ENCODE measurements around the gene ADNP.

DNA sequence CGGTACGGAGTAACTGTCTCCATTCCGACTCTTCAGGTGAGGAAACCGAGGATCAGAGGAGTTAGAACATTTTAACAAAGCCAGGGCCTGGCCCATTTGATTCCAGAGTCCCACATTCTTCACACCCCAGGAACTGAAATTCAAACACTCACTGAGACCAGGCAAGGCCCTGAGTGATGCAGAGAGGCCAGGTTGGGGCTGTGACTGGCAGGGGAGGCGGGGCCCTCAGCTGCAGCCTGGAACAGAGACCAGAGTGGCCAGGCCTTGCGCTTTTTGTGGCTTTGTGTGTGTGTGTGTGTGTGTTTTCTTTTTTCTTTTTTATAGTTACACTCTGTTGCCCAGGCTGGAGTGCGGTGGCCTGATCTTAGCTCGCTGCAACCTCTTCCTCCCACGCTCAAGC lies 79.2 kb downstream of the ADNP start:
- TF ChIP-seq, protein P1, sequence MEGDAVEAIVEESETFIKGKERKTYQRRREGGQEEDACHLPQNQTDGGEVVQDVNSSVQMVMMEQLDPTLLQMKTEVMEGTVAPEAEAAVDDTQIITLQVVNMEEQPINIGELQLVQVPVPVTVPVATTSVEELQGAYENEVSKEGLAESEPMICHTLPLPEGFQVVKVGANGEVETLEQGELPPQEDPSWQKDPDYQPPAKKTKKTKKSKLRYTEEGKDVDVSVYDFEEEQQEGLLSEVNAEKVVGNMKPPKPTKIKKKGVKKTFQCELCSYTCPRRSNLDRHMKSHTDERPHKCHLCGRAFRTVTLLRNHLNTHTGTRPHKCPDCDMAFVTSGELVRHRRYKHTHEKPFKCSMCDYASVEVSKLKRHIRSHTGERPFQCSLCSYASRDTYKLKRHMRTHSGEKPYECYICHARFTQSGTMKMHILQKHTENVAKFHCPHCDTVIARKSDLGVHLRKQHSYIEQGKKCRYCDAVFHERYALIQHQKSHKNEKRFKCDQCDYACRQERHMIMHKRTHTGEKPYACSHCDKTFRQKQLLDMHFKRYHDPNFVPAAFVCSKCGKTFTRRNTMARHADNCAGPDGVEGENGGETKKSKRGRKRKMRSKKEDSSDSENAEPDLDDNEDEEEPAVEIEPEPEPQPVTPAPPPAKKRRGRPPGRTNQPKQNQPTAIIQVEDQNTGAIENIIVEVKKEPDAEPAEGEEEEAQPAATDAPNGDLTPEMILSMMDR (IDR thresholded peaks at IDR 0.05), result no peak
- TF ChIP-seq EZH2 (IDR thresholded peaks at IDR 0.05; ENCODE audit: borderline replicate concordance, insufficient read depth, low read depth, low read length, poor library complexity, severe bottlenecking), result no peak

Data from B cell (primary cell).